K562 (cell line): ENCODE results near the gene FSTL1. TPM values are rescaled to one million over a fixed set of nuclear protein-coding genes. Genes with fewer than 3 reads are reported as not detected.
A peak's percentile ranks its signal among the peaks of the same experiment; 100 is the strongest.

ENCODE experiments used
- ATF2 ChIP-seq: sonication (generic); formaldehyde crosslinking; IDR thresholded peaks from 2 replicates; pipeline ENCODE4 v1.8.1; 2022; ENCODE audit warnings: missing genetic modification reagents
- BMI1 ChIP-seq: fragments of 150-350 bp; IDR thresholded peaks from 2 replicates; pipeline ENCODE4 v1.6.1; 2014; ENCODE audit warnings: low read length
- CCAR2 ChIP-seq: fragments of 200-400 bp; formaldehyde crosslinking; IDR thresholded peaks from 2 replicates; pipeline ENCODE4 v1.6.1; 2017; ENCODE audit warnings: mild to moderate bottlenecking, low read depth, low read length
- CEBPG ChIP-seq, 3 experiments: fragments of 200-800 bp in 1 of 3; sonication (Bioruptor generic) in 1 of 3; sonication (generic) in 1 of 3; formaldehyde crosslinking in 1 of 3; IDR thresholded peaks in 2 of 3; conservative IDR thresholded peaks in 1 of 3; 2 replicates each; pipeline versions ENCODE4 v1.6.1 to v1.8.0; 2016 to 2022; ENCODE audit warnings: missing compliant biosample characterization in 2 of 3, missing genetic modification characterization in 2 of 3, mild to moderate bottlenecking in 1 of 3, missing genetic modification reagents in 1 of 3
- CHCHD3 ChIP-seq: fragments of 250-450 bp; sonication (Bioruptor Pico); IDR thresholded peaks from 2 replicates; pipeline ENCODE4 v2.1.2; 2022; ENCODE audit warnings: mild to moderate bottlenecking
- ETV6 ChIP-seq, 3 experiments: fragments of 150-350 bp in 1 of 3; sonication (generic) in 1 of 3; formaldehyde crosslinking in 1 of 3; IDR thresholded peaks; 2 replicates each; pipeline versions ENCODE4 v1.6.1 to v1.8.0; 2014 to 2022; ENCODE audit warnings: borderline replicate concordance in 2 of 3, low read depth in 2 of 3, antibody characterized with exemption in 1 of 3, low read length in 1 of 3, mild to moderate bottlenecking in 1 of 3, missing genetic modification reagents in 1 of 3
- FOXA1 ChIP-seq: fragments of 450-650 bp; IDR thresholded peaks from 2 replicates; pipeline ENCODE4 v1.6.1; 2016; ENCODE audit warnings: mild to moderate bottlenecking, borderline replicate concordance
- IRF9 ChIP-seq: fragments of 450-650 bp; IDR thresholded peaks from 2 replicates; pipeline ENCODE4 v1.6.1; 2016; ENCODE audit warnings: missing biosample characterization, missing genetic modification characterization
- JUNB ChIP-seq: fragments of 450-650 bp; formaldehyde crosslinking; conservative IDR thresholded peaks from 2 replicates; pipeline ENCODE4 v1.4.0; 2020; ENCODE audit warnings: mild to moderate bottlenecking
- NFE2L1 ChIP-seq: fragments of 450-650 bp; IDR thresholded peaks from 2 replicates; pipeline ENCODE4 v1.6.1; 2016; ENCODE audit warnings: missing genetic modification characterization, low read depth, mild to moderate bottlenecking, missing compliant biosample characterization, moderate library complexity, borderline replicate concordance
- NFRKB ChIP-seq: fragments of 450-650 bp; IDR thresholded peaks from 2 replicates; pipeline ENCODE4 v1.6.1; 2016; ENCODE audit warnings: low read depth
- NFXL1 ChIP-seq: fragments of 450-650 bp; formaldehyde crosslinking; IDR thresholded peaks from 2 replicates; pipeline ENCODE4 v1.4.0; 2021; ENCODE audit warnings: mild to moderate bottlenecking
- PML ChIP-seq: IDR thresholded peaks from 2 replicates; pipeline ENCODE4 v1.6.1; 2012; ENCODE audit warnings: low read length, inconsistent platforms
- POLR2A ChIP-seq: fragments of 450-650 bp; conservative IDR thresholded peaks from 2 replicates; pipeline ENCODE4 v1.6.1; 2016
- PRMT5 ChIP-seq: sonication (generic); formaldehyde crosslinking; IDR thresholded peaks from 2 replicates; pipeline ENCODE4 v1.5.0; 2020; ENCODE audit warnings: missing genetic modification reagents
- SIRT6 ChIP-seq: IDR thresholded peaks from one replicate; pipeline ENCODE4 v1.6.1; 2012; ENCODE audit warnings: low read depth, mild to moderate bottlenecking, control low read depth, inconsistent platforms, low read length, moderate library complexity
- STAT5B ChIP-seq: fragments of 250-450 bp; sonication (Bioruptor Pico); IDR thresholded peaks from 2 replicates; pipeline ENCODE4 v1.8.0; 2021; ENCODE audit warnings: mild to moderate bottlenecking, inconsistent platforms
- TOE1 ChIP-seq, 2 experiments: fragments of 450-650 bp in 1 of 2; sonication (generic) in 1 of 2; formaldehyde crosslinking in 1 of 2; IDR thresholded peaks; 2 replicates each; pipeline versions ENCODE4 v1.7.1 to v1.8.0; 2016 to 2022; ENCODE audit warnings: borderline replicate concordance in 2 of 2, mild to moderate bottlenecking in 2 of 2, antibody characterized with exemption in 1 of 2, inconsistent platforms in 1 of 2, low read depth in 1 of 2, missing genetic modification reagents in 1 of 2, moderate library complexity in 1 of 2
- ZKSCAN3 ChIP-seq: fragments of 250-450 bp; sonication (Bioruptor Pico); IDR thresholded peaks from 2 replicates; pipeline ENCODE4 v1.4.0; 2020
- ZNF165 ChIP-seq: fragments of 250-450 bp; sonication (Bioruptor Pico); IDR thresholded peaks from 2 replicates; pipeline ENCODE4 v1.4.0; 2020; ENCODE audit warnings: borderline replicate concordance
- ZNF282 ChIP-seq: sonication (generic); formaldehyde crosslinking; IDR thresholded peaks from 2 replicates; pipeline ENCODE4 v1.8.1; 2023; ENCODE audit warnings: missing genetic modification reagents
- ZNF696 ChIP-seq: fragments of 250-450 bp; sonication (Bioruptor Pico); conservative IDR thresholded peaks from 2 replicates; pipeline ENCODE4 v1.4.0; 2020; ENCODE audit warnings: mild to moderate bottlenecking, moderate library complexity
- polyA plus RNA-seq, 8 experiments: library from polyadenylated mRNA; depleted of rRNA in 4 of 8; stranded (reverse) in 5 of 8; unstranded in 3 of 8; fragments of >200 nt; fragmentation: Nextera tagmentation in 2 of 8; fragmentation: Illumina TruSeq in 1 of 8; extraction: Ambion mirVana in 2 of 8; extraction: Trizol in 1 of 8; gene quantifications; 2 replicates each; pipeline versions ENCODE4 v1.2.1 to v1.2.3, GENCODE V29; 2011 to 2014; ENCODE audit warnings: inconsistent platforms in 1 of 8, missing spikeins in 1 of 8
- total RNA-seq, 7 experiments: library from RNA; depleted of rRNA in 6 of 7; stranded (reverse); fragments of >200 nt in 6 of 7; fragmentation: Illumina TruSeq in 2 of 7; extraction: Trizol in 2 of 7; gene quantifications; 2 replicates each; pipeline versions ENCODE4 v1.2.1 to v1.2.3, GENCODE V29; 2011 to 2021; ENCODE audit warnings: low replicate concordance in 1 of 7
- TF ChIP-seq, protein P1 (sequence below), 2 experiments: fragments of 450-650 bp; IDR thresholded peaks; 2 replicates each; pipeline ENCODE4 v1.6.1; 2018; ENCODE audit warnings: mild to moderate bottlenecking in 2 of 2, low read depth in 1 of 2; ENCODE audit not compliant: partially characterized antibody in 2 of 2

FSTL1 gene
- total and polyA plus RNA-seq, 9 of the 15 experiments (the other 6 are each of a cell fraction or from before 2014, with no cell fraction given): 0.01 to 0.58 (median 0.08) TPM; not detected in 2

- TF ChIP-seq ZNF282 (CRISPR knock-in tag): no peak
- no peak for TF ChIP-seq ATF2 (CRISPR knock-in tag)
- no peak for TF ChIP-seq CEBPG (CRISPR knock-in tag; IDR thresholded peaks at IDR 0.05)
- TF ChIP-seq CEBPG (tag; conservative IDR thresholded peaks at IDR 0.05 in 1 of 2, IDR thresholded peaks at IDR 0.05 in 1 of 2): no peak
- no peak for TF ChIP-seq STAT5B
- no peak for TF ChIP-seq PML
- no peak for TF ChIP-seq PRMT5
- no peak for TF ChIP-seq CHCHD3 (CRISPR knock-in tag)
- no peak for TF ChIP-seq ETV6 (IDR thresholded peaks at IDR 0.05; ENCODE audit: borderline replicate concordance in 1 of 2, low read depth in 2 of 2, low read length in 1 of 2)
- no peak for TF ChIP-seq ETV6 (CRISPR knock-in tag; IDR thresholded peaks at IDR 0.05; ENCODE audit: borderline replicate concordance)
- TF ChIP-seq POLR2A: no peak
- no peak for TF ChIP-seq CCAR2
- no peak for TF ChIP-seq ZKSCAN3 (CRISPR knock-in tag)
- TF ChIP-seq FOXA1: no peak
- TF ChIP-seq SIRT6: no peak
- no peak for TF ChIP-seq IRF9 (tag)
- TF ChIP-seq NFXL1 (CRISPR knock-in tag): no peak
- TF ChIP-seq BMI1: no peak
- 0 out of 2 replicates have a peak, but pooled peaks have one; percentile 23 for TF ChIP-seq NFRKB
- TF ChIP-seq TOE1 (IDR thresholded peaks at IDR 0.05; ENCODE audit: borderline replicate concordance): no peak
- no peak for TF ChIP-seq TOE1 (CRISPR knock-in tag; IDR thresholded peaks at IDR 0.05; ENCODE audit: borderline replicate concordance, low read depth)
- peak; percentile 89 for TF ChIP-seq NFE2L1 (tag)
- no peak for TF ChIP-seq JUNB (CRISPR knock-in tag)
- TF ChIP-seq ZNF696 (CRISPR knock-in tag): no peak
- no peak for TF ChIP-seq ZNF165 (CRISPR knock-in tag)
- TF ChIP-seq, protein P1, sequence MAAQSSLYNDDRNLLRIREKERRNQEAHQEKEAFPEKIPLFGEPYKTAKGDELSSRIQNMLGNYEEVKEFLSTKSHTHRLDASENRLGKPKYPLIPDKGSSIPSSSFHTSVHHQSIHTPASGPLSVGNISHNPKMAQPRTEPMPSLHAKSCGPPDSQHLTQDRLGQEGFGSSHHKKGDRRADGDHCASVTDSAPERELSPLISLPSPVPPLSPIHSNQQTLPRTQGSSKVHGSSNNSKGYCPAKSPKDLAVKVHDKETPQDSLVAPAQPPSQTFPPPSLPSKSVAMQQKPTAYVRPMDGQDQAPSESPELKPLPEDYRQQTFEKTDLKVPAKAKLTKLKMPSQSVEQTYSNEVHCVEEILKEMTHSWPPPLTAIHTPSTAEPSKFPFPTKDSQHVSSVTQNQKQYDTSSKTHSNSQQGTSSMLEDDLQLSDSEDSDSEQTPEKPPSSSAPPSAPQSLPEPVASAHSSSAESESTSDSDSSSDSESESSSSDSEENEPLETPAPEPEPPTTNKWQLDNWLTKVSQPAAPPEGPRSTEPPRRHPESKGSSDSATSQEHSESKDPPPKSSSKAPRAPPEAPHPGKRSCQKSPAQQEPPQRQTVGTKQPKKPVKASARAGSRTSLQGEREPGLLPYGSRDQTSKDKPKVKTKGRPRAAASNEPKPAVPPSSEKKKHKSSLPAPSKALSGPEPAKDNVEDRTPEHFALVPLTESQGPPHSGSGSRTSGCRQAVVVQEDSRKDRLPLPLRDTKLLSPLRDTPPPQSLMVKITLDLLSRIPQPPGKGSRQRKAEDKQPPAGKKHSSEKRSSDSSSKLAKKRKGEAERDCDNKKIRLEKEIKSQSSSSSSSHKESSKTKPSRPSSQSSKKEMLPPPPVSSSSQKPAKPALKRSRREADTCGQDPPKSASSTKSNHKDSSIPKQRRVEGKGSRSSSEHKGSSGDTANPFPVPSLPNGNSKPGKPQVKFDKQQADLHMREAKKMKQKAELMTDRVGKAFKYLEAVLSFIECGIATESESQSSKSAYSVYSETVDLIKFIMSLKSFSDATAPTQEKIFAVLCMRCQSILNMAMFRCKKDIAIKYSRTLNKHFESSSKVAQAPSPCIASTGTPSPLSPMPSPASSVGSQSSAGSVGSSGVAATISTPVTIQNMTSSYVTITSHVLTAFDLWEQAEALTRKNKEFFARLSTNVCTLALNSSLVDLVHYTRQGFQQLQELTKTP (IDR thresholded peaks at IDR 0.05; ENCODE audit: low read depth in 1 of 2, partially characterized antibody in 2 of 2): no peak
These were observed 100.3 kb downstream of the FSTL1 start (continued) for GRCh38 chr3:120350401-120350941.
